ENCODE data around the gene OPA1.

DNA sequence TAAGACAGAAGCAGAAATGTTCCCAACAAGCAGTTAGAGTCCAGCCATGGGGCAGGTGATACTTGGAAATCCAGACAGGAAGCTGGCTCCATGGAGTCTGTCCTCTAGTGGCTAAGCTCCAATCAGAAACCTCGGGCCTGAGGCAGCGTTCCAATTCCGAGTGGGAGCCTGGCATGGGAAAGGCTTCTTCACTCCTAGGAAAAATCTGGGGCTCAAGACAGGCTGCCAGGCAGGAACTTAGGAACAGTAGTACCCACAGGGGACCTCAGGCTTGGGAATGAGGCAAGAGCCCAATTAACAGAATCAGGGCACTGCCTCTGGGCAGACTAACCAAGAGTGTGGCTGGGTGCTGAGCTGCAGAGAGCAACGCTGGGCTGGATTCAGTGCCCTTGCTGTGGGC is 32.1 kb upstream of the OPA1 start:
- TF ChIP-seq CTCF (IDR thresholded peaks at IDR 0.05 in 8 of 11, conservative IDR thresholded peaks at IDR 0.05 in 3 of 11) (no peak), POLR2A (IDR thresholded peaks at IDR 0.05) (no peak), POLR2AphosphoS5 (IDR thresholded peaks at IDR 0.05) (no peak)

Data from spleen (tissue), 7 donors.